GM23338 (cell line): ENCODE data around the gene SLC7A10.

ENCODE experiments used
- CREB1 ChIP-seq: fragments of 250-450 bp; sonication (Bioruptor Pico); IDR thresholded peaks from 2 replicates; pipeline ENCODE4 v1.5.0; 2020; ENCODE audit warnings: low read depth, mild to moderate bottlenecking, moderate library complexity
- CTCF ChIP-seq, 2 experiments: fragments of 200-600 bp in 1 of 2; sonication (generic) in 1 of 2; conservative IDR thresholded peaks; 2 replicates each; pipeline versions ENCODE4 v1.5.1 to v1.6.1; 2016 to 2017; ENCODE audit warnings: antibody characterized with exemption in 2 of 2, low read depth in 2 of 2, mild to moderate bottlenecking in 2 of 2, moderate library complexity in 1 of 2
- EZH2 ChIP-seq: fragments of 200-600 bp; sonication (generic); IDR thresholded peaks from one replicate; pipeline ENCODE4 v1.8.0; 2017; ENCODE audit warnings: antibody characterized with exemption, mild to moderate bottlenecking, low read depth; ENCODE audit not compliant: unreplicated experiment
- EZH2phosphoT487 ChIP-seq: fragments of 200-600 bp; sonication (generic); IDR thresholded peaks from one replicate; pipeline ENCODE4 v1.8.1; 2018; ENCODE audit warnings: antibody characterized with exemption; ENCODE audit not compliant: unreplicated experiment
- JUNB ChIP-seq: IDR thresholded peaks from one replicate; pipeline ENCODE4 v1.6.1; 2016; ENCODE audit warnings: antibody characterized with exemption; ENCODE audit not compliant: unreplicated experiment
- POLR2AphosphoS5 ChIP-seq: IDR thresholded peaks from 2 replicates; pipeline ENCODE4 v1.6.1; 2016; ENCODE audit warnings: antibody characterized with exemption, low read depth
- REST ChIP-seq: IDR thresholded peaks from one replicate; pipeline ENCODE4 v1.6.1; 2018; ENCODE audit warnings: antibody characterized with exemption; ENCODE audit not compliant: unreplicated experiment
- TF ChIP-seq, protein P1 (sequence below): IDR thresholded peaks from 2 replicates; pipeline ENCODE4 v1.6.1; 2016; ENCODE audit warnings: antibody characterized with exemption

- TF ChIP-seq POLR2AphosphoS5 (no peak), EZH2phosphoT487 (no peak), CTCF (conservative IDR thresholded peaks at IDR 0.05; ENCODE audit: low read depth in 2 of 2) (no peak), REST (no peak), EZH2 (no peak), CREB1 (CRISPR knock-in tag) (no peak), JUNB (no peak)
- TF ChIP-seq, protein P1, sequence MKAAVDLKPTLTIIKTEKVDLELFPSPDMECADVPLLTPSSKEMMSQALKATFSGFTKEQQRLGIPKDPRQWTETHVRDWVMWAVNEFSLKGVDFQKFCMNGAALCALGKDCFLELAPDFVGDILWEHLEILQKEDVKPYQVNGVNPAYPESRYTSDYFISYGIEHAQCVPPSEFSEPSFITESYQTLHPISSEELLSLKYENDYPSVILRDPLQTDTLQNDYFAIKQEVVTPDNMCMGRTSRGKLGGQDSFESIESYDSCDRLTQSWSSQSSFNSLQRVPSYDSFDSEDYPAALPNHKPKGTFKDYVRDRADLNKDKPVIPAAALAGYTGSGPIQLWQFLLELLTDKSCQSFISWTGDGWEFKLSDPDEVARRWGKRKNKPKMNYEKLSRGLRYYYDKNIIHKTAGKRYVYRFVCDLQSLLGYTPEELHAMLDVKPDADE, result no peak
Observed at GRCh38 chr19:33232656-33233055, 7.0 kb upstream of the SLC7A10 start.
